ENCODE results near the gene FAM131A.

FAM131A gene

DNA sequence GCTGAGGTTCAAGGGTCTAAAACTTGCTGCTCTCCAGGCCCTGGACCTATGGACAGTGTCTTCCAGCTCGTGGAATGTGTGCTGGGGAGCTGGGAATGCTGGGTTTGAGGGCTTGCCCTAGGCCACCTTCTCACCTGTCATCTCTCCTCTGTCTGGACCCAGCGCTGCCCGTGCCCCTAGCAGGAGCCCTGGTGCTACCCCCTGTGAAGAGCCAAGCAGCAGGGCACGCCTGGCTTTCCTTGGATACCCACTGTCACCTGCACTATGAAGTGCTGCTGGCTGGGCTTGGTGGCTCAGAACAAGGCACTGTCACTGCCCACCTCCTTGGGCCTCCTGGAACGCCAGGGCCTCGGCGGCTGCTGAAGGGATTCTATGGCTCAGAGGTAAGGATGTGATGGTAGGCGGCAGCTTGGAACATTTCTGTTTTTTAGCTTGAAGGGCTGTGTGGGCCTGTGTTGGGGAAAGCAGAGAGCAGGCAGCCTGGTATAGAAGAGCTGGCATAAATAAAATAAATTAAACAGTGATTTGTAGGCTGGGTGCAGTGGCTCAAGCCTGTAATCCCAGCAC, 47.5 kb downstream of the FAM131A start:
- DNase-seq (ENCODE audit: low spot score) = no peak
- ChIA-PET POLR2A (ENCODE audit: low non-redundant PET) (no interaction called here), CTCF (interaction anchor here (0.6 to 1.4 kb wide), 3 partner anchors 47 to 157 kb away, joined by 3 to 4 read pairs (median 4); no protein-coding TSS in a partner anchor)
- TF ChIP-seq, protein P1, sequence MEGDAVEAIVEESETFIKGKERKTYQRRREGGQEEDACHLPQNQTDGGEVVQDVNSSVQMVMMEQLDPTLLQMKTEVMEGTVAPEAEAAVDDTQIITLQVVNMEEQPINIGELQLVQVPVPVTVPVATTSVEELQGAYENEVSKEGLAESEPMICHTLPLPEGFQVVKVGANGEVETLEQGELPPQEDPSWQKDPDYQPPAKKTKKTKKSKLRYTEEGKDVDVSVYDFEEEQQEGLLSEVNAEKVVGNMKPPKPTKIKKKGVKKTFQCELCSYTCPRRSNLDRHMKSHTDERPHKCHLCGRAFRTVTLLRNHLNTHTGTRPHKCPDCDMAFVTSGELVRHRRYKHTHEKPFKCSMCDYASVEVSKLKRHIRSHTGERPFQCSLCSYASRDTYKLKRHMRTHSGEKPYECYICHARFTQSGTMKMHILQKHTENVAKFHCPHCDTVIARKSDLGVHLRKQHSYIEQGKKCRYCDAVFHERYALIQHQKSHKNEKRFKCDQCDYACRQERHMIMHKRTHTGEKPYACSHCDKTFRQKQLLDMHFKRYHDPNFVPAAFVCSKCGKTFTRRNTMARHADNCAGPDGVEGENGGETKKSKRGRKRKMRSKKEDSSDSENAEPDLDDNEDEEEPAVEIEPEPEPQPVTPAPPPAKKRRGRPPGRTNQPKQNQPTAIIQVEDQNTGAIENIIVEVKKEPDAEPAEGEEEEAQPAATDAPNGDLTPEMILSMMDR (conservative IDR thresholded peaks at IDR 0.05; ENCODE audit: low read depth) = no peak
- no peak overlapping the region for H3K27ac ChIP-seq

DNA sequence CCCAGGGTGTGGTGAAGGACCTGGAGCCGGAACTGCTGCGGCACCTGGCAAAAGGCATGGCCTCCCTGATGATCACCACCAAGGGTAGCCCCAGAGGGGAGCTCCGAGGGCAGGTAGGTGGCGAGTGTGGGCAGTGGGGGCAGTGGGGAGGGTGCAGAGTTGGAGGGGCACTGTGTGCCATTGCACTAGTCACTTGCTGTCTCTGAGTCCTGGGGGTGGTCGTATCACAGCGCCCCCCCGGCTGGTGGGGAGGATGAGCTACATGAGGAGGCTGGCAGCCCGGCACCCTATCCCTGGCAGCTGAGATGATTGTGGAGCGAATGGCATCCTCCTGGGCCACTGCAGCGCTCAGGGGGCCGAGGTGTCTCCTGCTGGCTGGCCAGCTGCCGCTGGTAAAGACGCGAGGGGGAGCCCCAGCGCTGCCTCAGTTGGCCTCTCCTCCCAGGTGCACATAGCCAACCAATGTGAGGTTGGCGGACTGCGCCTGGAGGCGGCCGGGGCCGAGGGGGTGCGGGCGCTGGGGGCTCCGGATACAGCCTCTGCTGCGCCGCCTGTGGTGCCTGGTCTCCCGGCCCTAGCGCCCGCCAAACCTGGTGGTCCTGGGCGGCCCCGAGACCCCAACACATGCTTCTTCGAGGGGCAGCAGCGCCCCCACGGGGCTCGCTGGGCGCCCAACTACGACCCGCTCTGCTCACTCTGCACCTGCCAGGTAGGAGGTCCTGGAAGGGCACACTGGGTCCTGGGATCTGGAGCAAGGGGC, 48.8 kb downstream of the FAM131A start:
- H3K27ac ChIP-seq = no peak overlapping the region
- ChIA-PET POLR2A (ENCODE audit: low non-redundant PET) (no interaction called here), CTCF (interaction anchor here (0.6 kb wide), 2 partner anchors 82 to 83 kb away, joined by 3 read pairs; no protein-coding TSS in a partner anchor)
- TF ChIP-seq, protein P1 (conservative IDR thresholded peaks at IDR 0.05; ENCODE audit: low read depth) = no peak
- no peak for DNase-seq (ENCODE audit: low spot score)

DNA sequence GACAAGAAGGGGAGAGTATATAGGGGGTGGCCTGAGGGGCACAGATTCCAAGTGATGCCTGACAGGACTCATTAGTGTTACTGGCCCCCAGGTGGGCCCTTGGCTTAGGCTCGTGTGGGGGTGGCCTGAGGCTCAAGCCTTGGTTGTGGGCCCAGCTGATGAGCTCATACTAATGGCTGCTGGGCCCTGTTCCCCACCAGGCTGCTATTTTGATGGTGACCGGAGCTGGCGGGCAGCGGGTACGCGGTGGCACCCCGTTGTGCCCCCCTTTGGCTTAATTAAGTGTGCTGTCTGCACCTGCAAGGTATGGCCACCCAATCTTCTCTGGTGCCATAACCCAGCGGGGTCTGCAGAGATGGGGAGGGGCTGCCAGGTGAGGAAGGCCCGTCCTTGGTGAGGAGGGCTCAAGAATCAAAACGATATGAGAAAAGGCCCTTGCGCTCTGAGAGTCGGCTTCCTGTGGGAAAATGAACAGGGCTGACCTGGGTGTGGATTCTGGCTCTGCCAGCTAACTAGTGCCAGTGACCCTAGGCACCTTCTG, 49.8 kb downstream of the FAM131A start:
- TF ChIP-seq, protein P1 (conservative IDR thresholded peaks at IDR 0.05; ENCODE audit: low read depth) = no peak
- ChIA-PET CTCF (interaction anchor here (0.5 kb wide), 1 partner anchor 47 kb away, joined by 5 read pairs; no protein-coding TSS in a partner anchor), POLR2A (ENCODE audit: low non-redundant PET) (no interaction called here)
- DNase-seq (ENCODE audit: low spot score) = no peak
- no peak overlapping the region for H3K27ac ChIP-seq

DNA sequence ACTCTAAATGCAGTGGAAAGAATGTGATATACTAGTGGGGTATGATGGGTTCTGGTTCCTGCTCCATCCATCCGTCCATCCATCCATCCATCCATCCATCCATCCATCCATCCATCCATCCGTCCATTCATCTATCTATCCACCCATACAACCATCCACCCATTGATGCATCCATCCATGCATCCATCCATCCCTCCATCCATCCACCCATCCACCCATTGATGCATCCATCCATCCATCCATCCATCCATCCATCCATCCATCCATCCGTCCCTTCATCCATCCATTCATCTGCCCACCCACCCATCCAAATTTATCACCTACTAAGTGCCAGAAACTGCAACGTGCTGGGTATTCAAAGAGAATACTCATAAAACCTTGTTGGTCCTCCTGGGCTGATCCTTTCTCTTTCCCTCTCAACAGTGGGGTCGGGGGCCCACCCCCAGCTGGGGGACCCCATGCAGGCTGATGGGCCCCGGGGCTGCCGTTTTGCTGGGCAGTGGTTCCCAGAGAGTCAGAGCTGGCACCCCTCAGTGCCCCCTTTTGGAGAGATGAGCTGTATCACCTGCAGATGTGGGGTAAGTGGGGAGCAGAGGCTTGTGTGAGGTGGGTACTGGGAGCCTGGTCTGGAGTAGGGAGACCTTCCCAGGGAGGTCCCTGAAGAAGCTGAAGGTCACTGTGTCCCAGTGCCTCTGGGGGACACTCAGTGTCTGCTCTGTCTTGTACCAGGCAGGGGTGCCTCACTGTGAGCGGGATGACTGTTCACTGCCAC, 51.0 kb downstream of the FAM131A start:
- CTCF ChIA-PET = interaction anchor here (0.5 to 2.0 kb wide), 2 partner anchors 11 to 17 kb away, joined by 5 to 7 read pairs; no protein-coding TSS in a partner anchor
- TF ChIP-seq, protein P1 (conservative IDR thresholded peaks at IDR 0.05; ENCODE audit: low read depth) = no peak
- POLR2A ChIA-PET (ENCODE audit: low non-redundant PET) = no interaction called here
- DNase-seq (ENCODE audit: low spot score) = no peak
- H3K27ac ChIP-seq = no peak overlapping the region

DNA sequence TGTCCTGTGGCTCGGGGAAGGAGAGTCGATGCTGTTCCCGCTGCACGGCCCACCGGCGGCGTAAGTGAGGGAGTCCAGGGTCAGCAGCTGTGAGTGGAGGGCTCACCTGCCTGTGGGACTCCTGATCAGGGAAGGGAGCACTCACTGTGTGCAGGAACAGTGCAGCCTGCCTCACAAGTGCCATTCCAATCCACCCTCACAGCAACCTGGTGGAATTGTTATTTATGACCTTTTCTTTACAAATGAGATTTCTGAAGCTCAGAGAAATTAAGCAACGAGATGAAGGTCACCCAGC, 51.5 kb downstream of the FAM131A start:
- CTCF ChIA-PET = interaction anchor here (0.5 to 2.0 kb wide), 2 partner anchors 10 to 17 kb away, joined by 5 to 7 read pairs; no protein-coding TSS in a partner anchor
- TF ChIP-seq, protein P1 (conservative IDR thresholded peaks at IDR 0.05; ENCODE audit: low read depth) = no peak
- no peak overlapping the region for H3K27ac ChIP-seq
- DNase-seq (ENCODE audit: low spot score) = no peak
- POLR2A ChIA-PET (ENCODE audit: low non-redundant PET) = interaction anchor here (0.6 kb wide), 1 partner anchor 39 kb away, joined by 4 read pairs; no protein-coding TSS in a partner anchor

DNA sequence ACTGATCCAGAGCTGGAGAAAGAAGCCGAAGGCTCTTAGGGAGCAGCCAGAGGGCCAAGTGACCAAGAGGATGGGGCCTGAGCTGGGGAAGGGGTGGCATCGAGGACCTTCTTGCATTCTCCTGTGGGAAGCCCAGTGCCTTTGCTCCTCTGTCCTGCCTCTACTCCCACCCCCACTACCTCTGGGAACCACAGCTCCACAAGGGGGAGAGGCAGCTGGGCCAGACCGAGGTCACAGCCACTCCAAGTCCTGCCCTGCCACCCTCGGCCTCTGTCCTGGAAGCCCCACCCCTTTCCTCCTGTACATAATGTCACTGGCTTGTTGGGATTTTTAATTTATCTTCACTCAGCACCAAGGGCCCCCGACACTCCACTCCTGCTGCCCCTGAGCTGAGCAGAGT, 52.0 kb downstream of the FAM131A start:
- no peak overlapping the region for H3K27ac ChIP-seq
- TF ChIP-seq, protein P1 (conservative IDR thresholded peaks at IDR 0.05; ENCODE audit: low read depth) = no peak
- POLR2A ChIA-PET (ENCODE audit: low non-redundant PET) = interaction anchor here (0.6 kb wide), 1 partner anchor 39 kb away, joined by 4 read pairs; no protein-coding TSS in a partner anchor
- no peak for DNase-seq (ENCODE audit: low spot score)
- CTCF ChIA-PET = interaction anchor here (0.5 to 2.0 kb wide), 3 partner anchors 10 to 161 kb away, joined by 4 to 7 read pairs (median 5); no protein-coding TSS in a partner anchor

All from RWPE1 (cell line).